Measurements from ENCODE around the gene TTC16.

Gene TTC16

DNA sequence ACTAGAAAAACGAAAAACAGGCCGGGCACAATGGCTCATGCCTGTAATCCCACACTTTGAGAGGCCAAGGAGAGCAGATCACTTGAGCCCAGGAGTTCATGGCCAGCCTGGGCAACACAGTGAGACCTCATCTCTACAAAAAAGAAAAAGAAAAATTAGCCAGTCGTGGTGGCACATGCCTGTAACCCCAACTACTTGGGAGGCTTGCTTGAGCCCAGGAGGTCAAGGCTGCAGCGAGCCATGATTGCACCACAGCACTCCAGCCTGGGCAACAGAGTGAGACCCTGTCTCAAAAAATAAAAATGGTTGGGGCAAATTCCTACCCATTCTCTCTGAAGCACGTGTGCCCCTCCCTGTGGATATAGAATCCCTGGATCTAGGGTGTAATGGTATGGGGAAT is 17.5 kb upstream of the TTC16 start:
- no peak for DNase-seq

DNA sequence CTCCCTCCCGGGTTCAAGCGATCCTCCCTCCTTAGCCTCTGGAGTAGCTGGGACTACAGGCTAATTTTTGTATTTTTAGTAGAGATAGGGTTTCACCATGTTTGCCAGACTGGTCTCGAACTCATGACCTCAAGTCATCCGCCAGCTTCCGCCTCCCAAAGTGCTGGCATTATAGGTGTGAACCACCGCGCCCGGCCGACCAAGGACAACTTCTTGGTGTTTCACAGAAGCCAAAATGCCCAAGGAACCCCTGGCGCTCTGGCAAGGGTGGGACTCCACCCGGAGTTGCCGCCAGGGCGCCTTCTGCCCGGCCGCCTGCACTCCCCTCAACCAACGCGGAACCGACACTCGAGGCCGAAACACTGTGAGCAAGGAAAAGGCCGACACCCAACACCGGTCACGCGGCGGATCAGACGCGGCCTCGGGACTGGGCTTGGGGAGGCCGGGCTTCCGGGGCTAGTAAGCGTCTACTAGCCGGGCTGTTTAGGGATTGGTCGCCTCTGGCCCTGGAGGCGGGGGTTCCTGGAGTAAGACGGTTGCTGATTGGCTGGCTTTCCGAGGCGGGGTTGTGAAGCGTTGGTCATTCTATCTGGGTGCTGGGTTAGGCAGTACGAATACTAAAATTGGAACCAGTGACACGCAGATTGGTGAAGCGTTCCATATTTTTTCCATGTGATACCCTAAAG is 16.8 kb upstream of the TTC16 start:
- DNase-seq = no peak

DNA sequence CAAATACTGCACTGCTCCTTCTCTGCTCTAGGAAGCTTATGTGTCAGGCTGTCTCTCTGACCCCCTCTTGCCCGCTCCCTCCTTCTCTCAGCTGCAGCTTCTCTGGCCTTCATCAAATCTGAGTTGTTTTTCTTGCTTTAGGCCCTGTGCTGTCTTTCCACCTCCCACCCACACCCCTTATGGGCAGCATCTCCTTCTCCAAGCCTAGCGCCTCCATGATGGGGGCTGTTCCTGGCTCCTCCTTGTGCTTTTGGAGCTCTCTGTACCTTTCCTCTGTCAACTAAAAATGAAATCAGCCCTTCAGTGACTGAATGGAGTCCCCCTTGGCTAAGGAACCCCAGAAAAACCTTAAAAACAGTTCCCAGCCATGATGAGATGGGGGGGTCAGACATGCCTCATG is 15.7 kb upstream of the TTC16 start:
- DNase-seq = no peak

DNA sequence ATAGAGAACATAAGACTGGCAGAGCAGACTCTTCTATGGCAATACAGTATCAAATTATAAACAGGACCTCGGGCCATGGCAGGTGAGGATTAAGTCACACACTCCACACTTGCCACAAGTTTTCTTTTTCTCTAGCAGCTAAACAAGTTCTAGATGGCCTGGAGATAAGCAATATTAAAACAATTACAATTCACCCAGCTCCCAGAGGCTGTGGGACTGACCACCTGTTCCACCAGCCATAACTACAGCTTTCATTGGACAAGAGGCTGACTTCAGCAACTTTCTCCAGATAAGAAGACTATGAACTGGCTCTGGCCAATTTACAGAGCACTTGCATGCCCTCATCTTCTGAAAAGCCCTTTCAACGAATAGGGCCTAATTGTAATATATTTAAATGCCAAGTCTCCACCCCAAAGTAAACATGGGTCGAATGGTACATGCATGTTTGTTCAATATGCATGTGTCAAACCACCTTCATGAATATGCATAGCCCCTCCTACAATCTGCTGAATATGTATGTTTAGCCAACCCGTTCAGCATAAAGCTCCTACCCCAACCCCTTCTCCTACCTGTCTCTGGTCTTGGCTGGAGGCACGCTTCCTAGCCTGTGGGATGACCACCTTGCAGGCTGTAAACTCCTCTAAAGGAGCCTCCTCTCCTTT is 15.2 kb upstream of the TTC16 start:
- no peak for DNase-seq

DNA sequence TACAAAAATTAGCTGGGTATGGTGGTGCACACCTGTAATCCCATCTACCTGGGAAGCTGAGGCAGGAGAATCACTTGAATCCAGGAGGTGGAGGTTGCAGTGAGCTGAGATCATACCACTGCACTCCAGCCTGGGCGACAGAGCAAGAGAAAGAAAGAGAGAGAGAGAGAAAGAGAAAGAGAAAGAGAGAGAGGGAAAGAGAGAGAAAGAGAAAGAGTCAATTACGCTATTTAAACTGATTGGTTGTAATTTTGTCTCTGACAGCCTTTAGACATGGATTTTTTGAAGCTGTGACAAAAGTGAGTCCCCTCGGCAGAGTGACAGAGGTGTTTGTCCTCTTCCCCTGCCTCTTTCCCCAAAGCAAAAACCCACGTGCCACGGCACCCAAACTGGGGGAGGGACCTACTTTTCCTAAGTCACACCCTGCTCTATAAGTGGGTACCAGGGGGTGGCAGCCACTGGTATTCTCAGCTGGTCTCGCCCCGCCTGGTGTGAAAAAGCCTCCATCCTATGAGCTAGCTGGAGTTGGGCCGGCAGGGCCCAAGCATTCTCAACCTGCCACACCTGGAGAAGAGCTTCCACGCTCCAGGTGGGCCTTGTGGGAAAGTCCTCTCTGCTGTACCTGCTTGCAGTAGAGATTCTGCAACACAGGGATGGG is 12.5 kb upstream of the TTC16 start:
- DNase-seq = no peak

DNA sequence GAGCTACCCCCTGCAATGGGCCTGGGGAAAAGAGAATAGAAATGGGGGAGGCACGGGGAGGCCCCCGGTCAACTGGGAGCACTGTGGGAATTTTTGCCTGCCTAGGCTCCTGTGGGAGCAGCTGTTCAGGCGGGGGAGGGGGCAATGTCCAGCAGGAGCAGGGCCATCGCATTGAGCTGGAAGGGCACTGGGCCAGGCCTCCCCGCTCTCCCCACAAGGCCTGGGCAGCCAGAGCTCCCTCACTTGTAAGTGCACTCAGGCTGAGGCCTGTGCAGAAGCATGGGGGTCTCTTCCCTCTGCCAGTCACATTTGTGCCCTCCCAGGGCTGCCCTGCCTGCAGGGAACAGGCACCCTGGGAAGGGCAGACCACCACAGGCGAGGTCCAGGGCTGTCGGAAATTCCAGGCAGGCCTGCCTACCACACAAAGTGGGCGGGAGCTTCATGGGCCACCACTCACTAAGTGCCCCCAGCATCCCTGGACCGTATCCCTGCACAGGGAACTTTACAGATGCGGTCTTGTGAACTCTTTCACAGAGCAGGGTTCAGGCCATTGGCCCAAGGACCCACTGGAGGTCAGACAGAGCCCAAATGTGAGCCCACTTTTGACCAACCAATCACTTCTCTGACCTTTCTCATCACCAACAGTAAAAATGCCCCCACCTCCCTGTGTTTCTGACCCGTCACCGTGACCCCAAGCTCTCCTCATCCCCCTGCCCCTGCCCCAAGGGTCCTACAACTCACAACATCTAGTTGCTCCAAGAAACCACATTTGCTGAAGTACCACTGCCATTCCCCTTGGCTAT is 10.1 kb upstream of the TTC16 start:
- no peak for DNase-seq

DNA sequence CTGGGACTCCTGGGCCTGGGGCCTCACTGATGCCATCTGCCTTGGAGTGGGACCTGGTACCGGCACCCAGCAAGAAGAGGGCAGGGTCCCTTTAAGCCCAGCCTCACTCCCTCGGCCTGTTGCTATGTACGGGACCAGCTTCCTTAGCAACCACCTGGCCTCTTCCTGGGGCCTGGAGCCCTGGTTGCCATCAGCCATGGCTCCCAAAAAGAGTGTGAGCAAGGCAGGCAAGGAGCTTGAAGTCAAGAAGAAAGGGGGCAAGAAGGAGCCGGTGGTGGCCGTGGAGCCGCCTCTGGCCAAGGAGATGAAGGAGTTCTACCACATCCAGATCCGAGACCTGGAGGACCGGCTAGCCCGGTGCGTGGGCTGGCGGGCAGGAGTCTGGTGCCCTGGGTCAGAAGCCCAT is 9.0 kb upstream of the TTC16 start, which contains the start of gene CFAP157:
CFAP157 (plus strand) TSS at position 153 of the 406 bp plus-strand sequence; CDS start at position 197, 44 bp downstream.
- no peak for DNase-seq

DNA sequence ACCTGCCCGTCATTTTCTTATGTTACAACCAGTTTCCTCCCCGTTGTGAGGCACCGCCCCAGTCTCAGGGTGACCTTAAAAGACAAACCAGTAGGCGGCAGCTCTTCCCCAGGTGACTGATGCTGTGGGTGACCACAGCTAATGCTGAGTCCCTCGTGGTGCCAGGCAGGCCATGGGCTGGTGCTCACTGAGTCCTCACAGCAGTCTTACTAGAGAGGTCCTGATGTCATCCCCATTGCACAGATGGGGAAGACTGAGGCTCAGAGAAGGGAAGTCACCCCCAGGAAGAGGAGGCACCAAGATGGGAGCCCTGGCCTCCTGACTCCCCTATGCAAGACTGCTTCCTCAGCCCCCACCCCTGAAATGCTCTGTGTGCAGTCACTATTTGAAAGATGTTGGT is 8.1 kb upstream of the TTC16 start:
- no peak for DNase-seq

DNA sequence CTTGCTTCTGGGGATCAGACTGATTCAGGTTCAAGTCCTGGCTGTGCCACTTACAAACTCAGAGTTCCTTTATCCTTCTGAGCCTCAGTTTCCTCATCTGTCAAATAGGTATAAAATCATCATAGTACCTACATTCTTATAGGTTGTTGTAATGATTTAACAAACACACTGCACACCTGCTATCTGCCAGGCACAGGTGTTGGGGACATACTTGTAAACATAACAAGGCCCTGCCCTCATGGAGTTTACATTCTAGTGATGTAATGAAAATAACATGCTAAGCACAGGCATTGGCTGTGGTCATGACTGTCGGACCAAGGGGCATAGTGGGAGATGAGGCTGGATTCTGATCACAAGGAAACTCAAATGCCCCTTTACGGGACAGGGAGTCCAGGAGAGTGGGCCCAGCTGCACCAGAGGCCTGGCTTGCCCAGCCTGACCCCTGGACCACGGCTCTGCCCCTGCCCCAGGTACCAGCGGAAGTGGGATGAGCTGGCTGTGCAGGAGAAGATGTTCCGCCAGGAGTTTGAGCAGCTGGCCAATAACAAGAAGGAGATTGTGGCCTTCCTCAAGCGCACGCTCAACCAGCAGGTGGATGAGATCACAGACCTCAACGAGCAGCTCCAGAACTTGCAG is 6.8 kb upstream of the TTC16 start:
- no peak for DNase-seq

DNA sequence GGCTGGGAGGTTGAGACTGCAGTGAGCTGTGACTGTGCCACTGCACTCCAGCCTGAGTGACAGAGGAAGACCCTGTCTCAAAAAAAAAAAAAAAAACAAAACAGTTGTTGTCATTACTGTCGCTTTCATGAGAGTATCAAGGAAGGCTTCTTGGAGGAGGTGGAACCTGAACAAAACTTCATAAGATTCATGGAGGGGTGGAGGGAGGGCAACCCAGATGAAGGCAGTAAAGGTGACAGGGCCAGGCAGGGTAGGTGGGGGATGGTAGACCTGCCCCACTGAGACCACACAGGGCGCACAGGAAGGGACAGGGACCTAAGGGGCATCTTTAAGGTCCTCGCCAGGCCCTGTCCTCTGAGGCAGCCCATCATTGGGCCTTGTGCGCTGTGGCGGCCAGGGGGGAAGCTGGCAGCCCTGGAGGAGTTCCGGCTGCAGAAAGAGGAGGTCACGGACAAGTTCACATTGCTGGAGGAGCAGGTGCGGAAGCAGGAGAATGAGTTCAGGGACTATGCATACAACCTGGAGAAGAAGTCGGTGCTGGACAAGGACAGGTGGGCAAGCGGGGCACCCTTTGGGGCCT is 5.6 kb upstream of the TTC16 start:
- DNase-seq = no peak

DNA sequence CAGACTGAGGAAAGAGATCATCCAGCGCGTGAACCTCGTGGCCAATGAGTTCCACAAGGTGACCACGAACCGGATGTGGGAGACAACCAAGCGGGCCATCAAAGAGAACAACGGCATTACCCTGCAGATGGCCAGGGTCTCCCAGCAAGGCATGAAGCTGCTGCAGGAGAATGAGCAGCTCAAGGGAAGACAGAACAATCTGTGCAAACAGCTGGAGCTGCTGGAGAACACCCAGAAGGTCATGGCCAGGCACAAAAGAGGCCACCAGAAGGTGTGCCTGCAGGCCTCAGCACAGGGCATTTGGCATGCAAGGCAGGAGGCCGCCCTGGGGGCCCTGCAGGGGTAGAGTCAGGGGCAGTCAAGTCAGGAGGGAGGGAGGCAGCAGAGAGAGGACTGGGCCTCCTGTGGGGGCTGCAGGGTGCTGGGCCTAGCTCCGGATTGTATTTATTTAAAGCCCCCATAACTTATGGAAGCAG is 4.6 kb upstream of the TTC16 start:
- DNase-seq = no peak

DNA sequence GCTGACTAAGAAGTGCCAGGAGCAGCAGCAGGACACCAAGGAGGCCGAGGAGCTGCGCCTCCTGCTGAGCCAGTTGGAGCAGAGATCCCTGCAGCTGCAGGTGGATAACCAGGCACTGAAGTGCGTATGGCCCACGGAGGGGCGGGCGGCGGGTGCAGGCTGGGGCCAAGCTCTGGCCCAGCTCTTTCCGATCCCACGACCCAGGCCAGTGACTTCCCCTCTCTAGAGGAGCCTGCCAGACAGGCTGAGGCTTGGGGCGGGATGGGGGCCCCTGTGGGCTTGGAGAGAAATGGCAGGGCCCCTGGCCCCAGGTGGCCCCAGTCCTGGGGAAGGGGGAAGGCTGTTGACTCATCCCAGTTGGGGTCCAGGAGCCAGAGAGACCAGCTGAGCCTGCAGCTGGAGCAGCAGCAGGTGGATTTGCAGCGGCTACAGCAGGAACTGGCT is 4.0 kb upstream of the TTC16 start:
- DNase-seq = no peak

DNA sequence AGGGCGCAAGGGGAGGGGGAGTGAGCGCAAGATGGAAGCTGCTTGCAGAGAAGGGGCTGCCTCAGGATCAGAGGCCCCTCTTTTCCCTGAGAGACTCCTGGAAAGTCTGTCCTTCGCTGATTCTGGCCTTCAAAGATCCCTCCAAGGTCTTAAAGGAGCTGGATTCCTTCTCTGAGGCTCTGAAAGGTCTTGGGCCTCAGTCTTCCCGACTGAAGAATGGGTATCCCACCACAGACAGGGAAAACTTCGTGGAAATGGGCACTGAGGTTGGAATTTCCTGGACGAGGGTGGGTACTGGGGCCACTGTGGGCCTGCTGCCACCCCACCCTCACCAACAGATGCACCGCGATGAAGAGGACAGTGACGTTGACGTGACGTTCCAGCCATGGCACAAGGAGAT is 3.5 kb upstream of the TTC16 start:
- DNase-seq = no peak

DNA sequence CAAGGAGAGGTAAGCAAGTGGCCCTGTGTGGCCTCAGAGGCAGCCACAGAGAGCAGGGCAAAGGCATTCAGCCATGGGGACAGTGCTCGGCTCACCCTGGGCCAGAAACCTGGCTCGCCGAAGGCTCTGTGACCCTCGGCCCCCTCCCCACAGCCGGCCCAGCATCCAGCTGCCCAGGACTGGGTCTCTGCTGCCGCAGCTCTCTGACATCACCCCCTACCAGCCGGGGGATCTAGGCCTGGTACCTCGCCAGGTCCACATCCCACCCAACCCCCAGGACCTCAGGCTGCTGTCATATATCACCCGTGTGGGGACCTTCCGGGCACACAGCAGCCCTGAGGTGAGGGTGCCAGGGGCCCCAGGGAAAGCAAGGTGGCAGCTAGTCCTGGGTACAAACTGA is 3.0 kb upstream of the TTC16 start:
- no peak for DNase-seq

DNA sequence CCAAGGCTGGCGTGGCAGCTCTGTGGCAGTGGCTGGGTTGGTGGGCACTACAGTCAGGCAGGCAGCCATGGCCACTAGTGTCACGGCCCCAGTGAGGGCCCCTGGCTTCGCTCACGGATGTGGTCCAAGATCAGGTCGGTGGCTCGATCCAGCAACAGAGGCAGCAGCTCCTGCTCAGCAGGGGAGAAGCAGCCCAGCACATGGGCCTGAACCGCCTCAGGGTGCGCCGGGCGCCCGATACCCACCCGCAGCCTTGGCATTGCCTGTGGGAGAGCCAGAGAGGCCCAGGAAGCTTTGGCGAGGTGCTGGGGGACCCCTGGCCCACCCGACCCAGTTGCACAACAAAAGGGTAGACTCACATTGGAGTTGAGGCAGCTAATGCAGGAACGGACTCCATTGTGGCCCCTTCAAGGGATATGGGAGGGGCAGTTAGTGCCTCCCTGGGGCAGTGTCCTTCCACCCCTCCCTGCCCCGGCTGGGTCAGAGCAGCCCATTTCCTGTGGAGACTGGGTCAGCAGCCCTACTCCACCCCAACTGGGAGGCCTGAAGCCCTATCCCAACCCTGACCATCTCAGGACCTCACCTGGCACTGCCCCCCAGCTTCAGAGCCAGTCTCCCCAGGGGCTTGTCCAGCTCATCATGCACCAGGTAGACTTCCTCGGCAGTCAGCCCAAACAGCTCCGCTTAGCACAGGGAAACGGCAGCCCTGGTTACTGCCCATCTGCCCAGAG is 1.7 kb upstream of the TTC16 start:
- DNase-seq = no peak

DNA sequence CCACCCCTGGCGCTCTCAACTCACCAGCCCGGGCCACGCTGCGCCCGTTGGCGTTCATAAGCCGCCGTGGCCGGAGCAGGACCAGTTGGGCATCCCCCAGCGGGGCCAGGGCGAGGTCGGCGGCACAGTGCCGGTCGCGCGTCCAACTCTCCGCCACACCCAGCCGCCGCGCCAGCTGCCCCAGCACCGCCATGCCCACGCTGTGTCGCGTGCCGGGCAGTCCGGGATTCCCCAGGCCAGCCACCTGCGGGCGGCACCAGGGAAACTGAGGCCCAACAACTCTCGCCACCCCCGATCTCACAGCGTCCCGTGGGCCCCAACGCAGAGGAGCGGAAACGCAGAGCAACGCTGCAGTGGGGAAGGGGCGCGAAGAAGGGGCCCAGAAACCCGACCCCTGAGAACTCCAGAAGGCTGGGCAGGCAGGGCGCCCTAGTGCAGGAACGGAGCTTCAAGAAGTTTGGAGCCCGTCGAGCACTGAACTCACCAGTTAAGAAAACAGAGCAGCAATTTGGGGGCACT is 869 bp upstream of the TTC16 start:
- no peak for DNase-seq

DNA sequence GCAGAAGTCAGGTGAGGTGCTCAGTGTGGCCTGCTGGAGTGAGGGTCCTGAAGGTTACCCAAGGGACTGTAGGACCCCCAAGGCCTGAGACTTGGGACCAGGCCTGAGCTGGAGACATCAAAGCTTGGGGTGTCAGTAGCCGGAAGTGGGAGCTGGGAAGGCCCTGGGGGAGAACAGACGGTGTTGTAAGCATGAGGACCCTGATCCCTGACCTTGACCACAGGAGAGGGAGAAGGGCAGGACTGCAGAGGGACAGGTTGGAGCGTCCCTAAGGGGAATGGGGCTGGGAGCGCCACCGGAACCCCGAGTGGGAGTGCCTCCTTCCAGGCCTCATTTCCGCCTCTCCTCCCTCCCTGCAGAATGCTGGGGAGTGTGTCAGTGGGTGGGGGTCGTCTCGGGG is 533 bp downstream of the TTC16 start:
- DNase-seq = no peak

DNA sequence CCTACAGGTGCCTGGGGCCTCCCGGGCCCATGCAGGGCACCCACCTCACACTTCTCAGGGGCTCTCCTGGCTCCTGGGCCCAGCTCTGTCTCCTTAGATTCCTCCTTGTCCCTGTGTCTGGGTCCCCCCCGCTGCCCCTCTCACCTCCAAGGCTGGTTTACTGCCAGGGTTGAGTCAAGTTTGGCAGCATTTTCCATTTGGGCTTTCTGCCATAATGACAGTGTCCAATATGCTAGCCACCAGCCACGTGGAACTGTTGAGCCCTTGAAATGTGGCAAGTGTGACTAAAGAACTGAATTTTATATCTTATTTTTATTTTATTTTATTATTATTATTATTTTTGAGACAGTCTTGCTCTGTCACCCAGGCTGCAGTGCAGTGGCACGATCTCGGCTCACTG is 1.9 kb downstream of the TTC16 start:
- DNase-seq = no peak

DNA sequence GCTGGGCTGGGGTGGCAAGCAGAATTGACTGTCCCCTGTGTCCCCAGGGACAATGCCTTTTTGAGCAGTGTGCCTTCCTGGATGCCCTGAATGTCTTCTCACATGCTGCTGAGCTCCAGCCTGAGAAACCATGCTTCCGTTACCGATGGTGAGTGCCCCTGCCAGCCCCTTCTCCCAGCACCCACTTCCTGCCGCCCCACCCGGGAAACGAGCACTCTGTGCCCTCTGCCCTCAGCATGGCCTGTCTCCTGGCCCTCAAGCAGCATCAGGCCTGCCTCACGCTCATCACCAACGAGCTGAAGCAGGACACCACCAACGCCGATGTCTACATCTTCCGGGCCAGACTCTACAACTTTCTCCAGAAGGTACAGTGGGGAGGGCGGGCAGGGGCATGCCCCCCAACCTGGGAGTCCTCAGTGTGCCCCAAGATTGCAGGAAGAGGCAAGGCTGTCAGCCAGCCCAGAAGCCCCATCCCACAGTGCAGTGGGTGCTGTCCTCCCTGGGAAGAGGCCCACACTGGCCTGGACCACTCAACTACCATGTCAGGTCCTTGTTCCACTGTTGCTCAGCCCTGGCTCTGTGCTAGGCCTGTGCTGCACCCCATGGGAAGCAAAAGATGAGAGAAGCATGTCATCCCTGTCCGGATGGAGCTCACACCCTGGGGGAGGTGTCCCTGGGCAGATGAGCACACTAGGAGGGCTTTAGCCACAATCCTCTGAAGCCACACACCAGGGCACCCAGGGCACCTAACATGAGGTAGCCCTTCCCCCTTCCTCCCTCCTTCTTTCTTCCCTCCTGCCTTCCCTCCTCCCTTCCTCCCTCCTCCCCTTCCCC is 4.4 kb downstream of the TTC16 start:
- no peak for DNase-seq

DNA sequence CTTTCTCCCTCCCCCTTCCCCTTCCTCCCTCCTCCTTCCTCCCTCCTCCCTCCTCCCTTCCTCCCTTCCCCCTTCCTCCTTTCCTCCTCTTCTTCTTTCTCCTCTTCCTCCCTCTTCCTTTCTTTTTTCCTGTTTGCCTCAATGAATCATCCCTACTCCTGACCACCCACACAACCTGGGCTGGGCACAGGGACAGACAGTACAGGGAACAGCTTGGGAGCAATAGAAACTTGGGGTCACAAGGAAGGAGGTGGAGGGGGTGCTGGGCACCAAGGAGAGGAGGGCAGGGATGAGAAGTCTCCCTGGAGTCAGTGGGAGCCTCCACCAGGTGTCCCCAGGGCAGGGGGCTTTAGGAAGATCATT is 5.0 kb downstream of the TTC16 start:
- DNase-seq = no peak

DNA sequence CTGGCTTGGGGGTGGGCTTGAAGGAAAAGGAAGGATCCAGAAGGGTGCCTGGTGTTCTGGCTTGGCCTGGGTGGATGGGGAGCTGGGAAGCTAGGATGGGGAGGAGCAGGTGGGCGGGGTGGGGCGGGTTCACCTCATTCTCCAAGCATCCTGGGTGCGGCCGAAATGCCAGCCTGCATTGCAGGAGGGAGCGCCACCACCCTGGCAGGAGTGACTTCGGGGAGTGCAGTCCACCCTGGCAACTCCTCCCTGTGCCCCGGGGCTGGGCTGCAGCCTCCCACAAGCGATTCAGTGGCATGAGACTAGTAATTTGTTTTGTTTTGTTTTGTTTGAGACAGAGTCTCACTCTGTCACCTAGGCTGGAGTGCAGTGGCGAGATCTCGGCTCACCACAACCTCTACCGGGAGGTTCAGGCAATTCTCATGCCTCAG is 5.5 kb downstream of the TTC16 start:
- no peak for DNase-seq
